H1 (cell line): Measurements from ENCODE around the gene TMPRSS3.

Experiments
- CTCF ChIP-seq, 3 experiments: IDR thresholded peaks; 1 replicate in 2 of 3; 2 replicates in 1 of 3; pipeline versions ENCODE4 v1.5.1 to v1.6.1; 2011; ENCODE audit warnings: low read length in 3 of 3, mild to moderate bottlenecking in 3 of 3, inconsistent platforms in 2 of 3, low read depth in 1 of 3, moderate library complexity in 1 of 3; ENCODE audit not compliant: insufficient read depth in 1 of 3; ENCODE audit errors: control extremely low read depth in 1 of 3
- EP300 ChIP-seq, 2 experiments: IDR thresholded peaks; 1 replicate in 1 of 2; 2 replicates in 1 of 2; pipeline ENCODE4 v1.6.1; 2011 to 2012; ENCODE audit warnings: low read depth in 2 of 2, low read length in 2 of 2, mild to moderate bottlenecking in 2 of 2, borderline replicate concordance in 1 of 2, inconsistent platforms in 1 of 2, moderate library complexity in 1 of 2
- EZH2 ChIP-seq: fragments of 200-600 bp; sonication (generic); IDR thresholded peaks from 2 replicates; pipeline ENCODE4 v1.7.1; 2012; ENCODE audit warnings: low read depth, mild to moderate bottlenecking, moderate library complexity, low read length, inconsistent platforms; ENCODE audit not compliant: severe bottlenecking
- POLR2A ChIP-seq, 2 experiments: IDR thresholded peaks; 1 replicate in 1 of 2; 2 replicates in 1 of 2; pipeline ENCODE4 v1.6.1; 2011; ENCODE audit warnings: low read depth in 2 of 2, low read length in 2 of 2, mild to moderate bottlenecking in 2 of 2; ENCODE audit errors: control extremely low read depth in 1 of 2
- POLR2AphosphoS5 ChIP-seq: IDR thresholded peaks from 2 replicates; pipeline ENCODE4 v1.6.1; 2011; ENCODE audit warnings: low read depth, low read length
- SAP30 ChIP-seq: fragments of 300-600 bp; sonication (generic); IDR thresholded peaks from 2 replicates; pipeline ENCODE4 v1.7.1; 2012; ENCODE audit warnings: low read length, moderate library complexity, mild to moderate bottlenecking, inconsistent platforms; ENCODE audit not compliant: insufficient read depth, insufficient replicate concordance
- USF2 ChIP-seq: IDR thresholded peaks from 2 replicates; pipeline ENCODE4 v1.6.1; 2011; ENCODE audit warnings: low read length, improper control_type of control experiment

GRCh38 chr21:42346866-42347600, 48.8 kb downstream of the TMPRSS3 start:
- TF ChIP-seq EZH2 (no peak), CTCF (IDR thresholded peaks at IDR 0.05; ENCODE audit: control extremely low read depth in 1 of 3, insufficient read depth in 1 of 3, low read depth in 1 of 3, low read length in 3 of 3) (no peak), POLR2AphosphoS5 (no peak), USF2 (no peak), EP300 (IDR thresholded peaks at IDR 0.05; ENCODE audit: borderline replicate concordance in 1 of 2, low read depth in 2 of 2, low read length in 2 of 2) (no peak), POLR2A (IDR thresholded peaks at IDR 0.05; ENCODE audit: control extremely low read depth in 1 of 2, low read depth in 2 of 2, low read length in 2 of 2) (no peak), SAP30 (no peak)
